ENCODE results near the gene MYH9. TPM values are rescaled to one million over a fixed set of nuclear protein-coding genes. Genes with fewer than 3 reads are reported as not detected.
A peak's percentile ranks its signal among the peaks of the same experiment; 100 is the strongest.

MYH9 gene
- total RNA-seq, 1 experiment from 2014 or later, result 69.7 TPM

DNA sequence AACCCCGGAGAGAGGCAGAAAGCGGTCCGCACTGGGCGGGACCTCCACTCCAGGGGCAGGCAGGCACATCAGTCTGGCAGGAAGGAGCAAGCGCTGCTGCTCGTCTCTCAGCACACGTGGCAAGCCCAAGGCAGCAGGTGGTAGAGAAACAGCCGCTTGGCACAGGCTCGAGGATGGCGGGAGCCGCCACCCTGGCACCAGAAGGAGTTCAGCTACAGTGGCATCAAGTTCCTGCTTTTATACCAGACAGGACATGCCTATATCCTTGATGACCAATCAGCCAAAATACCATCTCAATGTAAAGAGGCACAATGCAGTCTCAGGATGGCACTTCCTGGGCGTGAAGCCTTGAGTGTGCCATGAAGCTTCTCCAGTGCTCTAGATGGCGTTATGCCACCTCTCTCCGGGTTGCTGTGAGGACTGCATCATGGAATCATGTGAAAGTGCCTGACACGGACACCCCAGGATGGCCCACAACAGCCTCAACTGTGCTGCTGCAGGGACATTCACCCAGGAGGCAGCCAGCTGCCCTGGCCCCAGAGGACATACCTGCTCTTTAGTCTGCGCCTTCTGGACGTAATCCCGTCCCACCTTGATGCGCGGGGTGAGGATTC is 70.0 kb downstream of the MYH9 start:
- no peak for DNase-seq (ENCODE audit: low read depth, low spot score)
- in situ Hi-C loops (cut with HindIII; ENCODE audit: low pct_unique_long_range_greater_than_20kb, low sequenced_read_pairs), result no loop called here

DNA sequence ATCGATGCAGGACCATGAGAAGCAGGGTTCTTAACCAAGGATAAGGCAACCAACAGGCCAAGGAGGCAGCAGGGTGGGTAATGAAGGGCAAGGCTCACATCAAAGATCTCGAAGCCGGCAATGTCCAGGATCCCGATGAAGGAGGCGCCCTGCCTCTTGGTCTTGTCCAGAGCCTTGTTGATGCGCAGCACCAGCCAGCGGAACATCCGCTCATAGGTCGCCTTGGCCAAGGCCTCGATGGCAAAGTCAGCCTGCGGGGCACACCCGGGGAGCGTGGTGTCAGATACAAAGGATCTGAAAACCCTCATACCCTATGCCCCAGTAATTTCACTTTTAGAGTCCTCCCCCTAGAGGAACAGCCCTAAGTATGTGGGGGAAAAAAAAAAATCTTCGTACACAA is 71.3 kb downstream of the MYH9 start:
- no peak for DNase-seq (ENCODE audit: low read depth, low spot score)
- in situ Hi-C loops (cut with HindIII; ENCODE audit: low pct_unique_long_range_greater_than_20kb, low sequenced_read_pairs), result no loop called here

GRCh38 chr22:36315325-36315724 is 72.4 kb downstream of the MYH9 start:
- no peak for DNase-seq (ENCODE audit: low read depth, low spot score)
- in situ Hi-C loops (cut with HindIII; ENCODE audit: low pct_unique_long_range_greater_than_20kb, low sequenced_read_pairs), result no loop called here

GRCh38 chr22:36311386-36312085 is 76.2 kb downstream of the MYH9 start:
- no peak for DNase-seq (ENCODE audit: low read depth, low spot score)
- in situ Hi-C loops (cut with HindIII; ENCODE audit: low pct_unique_long_range_greater_than_20kb, low sequenced_read_pairs), result no loop called here

- in situ Hi-C loops (cut with HindIII; ENCODE audit: low pct_unique_long_range_greater_than_20kb, low sequenced_read_pairs), result no loop called here
- no peak for DNase-seq (ENCODE audit: low read depth, low spot score)
Measured at GRCh38 chr22:36308880-36309279, 78.9 kb downstream of the MYH9 start.

DNA sequence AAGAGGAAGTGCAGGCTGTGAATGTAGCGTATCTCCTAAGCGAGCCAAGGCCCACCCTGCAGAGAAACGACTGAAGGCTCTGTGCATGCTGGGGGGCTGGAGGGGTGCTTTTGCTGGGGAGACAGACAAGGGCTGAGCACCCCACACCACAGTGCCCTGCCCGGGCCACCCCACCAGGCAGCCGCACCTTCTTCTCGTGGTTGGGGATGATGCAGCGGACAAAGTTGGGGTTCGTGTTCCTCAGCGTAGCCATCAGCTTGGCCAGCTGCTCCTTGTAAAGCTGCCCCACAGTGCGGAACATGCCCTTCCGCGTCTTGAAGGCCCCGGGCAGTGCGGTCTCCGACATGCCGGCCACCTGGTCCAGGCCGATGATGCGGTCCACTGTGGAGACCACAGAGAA is 81.5 kb downstream of the MYH9 start:
- no peak for DNase-seq (ENCODE audit: low read depth, low spot score)
- in situ Hi-C loops (cut with HindIII; ENCODE audit: low pct_unique_long_range_greater_than_20kb, low sequenced_read_pairs), result no loop called here

DNA sequence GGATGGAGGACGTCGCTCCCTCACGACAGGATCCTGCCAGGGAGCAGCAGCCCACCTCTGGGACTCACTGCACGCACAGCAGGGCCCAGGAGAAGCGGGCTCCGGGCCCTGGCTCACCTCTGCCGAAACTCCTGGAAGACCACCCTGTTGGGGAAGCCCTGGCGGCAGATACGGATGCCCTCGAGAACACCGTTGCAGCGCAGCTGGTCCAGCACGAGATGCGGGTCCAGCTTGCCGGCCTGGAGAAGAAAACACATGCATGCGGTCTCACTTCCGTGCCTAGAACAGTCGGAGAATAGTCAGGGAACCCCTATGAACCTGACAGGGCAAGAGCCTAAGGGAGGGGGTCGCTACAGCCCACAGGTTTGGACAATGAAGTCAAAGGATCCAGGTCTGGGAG is 82.0 kb downstream of the MYH9 start:
- DNase-seq (ENCODE audit: low read depth, low spot score), result no peak
- in situ Hi-C loops (cut with HindIII; ENCODE audit: low pct_unique_long_range_greater_than_20kb, low sequenced_read_pairs), result no loop called here

DNA sequence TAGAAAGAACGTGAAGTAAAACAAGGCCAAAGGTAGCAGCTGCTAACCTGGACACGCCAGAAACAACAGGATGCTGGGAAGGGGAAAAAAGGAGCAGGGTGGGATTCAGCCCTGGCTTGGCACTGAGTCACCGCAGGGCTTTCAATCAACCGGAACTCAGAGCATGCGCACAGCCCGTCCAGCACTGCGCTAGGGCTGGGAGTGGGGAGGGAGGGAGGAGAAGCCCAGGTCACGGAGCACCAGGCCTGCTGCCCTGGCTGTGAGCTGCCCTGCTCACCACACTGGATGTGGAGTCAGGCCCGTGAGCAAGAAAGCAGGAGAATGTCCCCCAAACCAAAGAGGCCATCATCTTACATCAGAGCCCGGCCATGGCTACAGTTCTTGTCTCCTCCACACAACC is 83.3 kb downstream of the MYH9 start:
- DNase-seq (ENCODE audit: low read depth, low spot score), result no peak
- in situ Hi-C loops (cut with HindIII; ENCODE audit: low pct_unique_long_range_greater_than_20kb, low sequenced_read_pairs), result no loop called here

GRCh38 chr22:36303874-36304273 is 83.9 kb downstream of the MYH9 start:
- in situ Hi-C loops (cut with HindIII; ENCODE audit: low pct_unique_long_range_greater_than_20kb, low sequenced_read_pairs), result no loop called here
- DNase-seq (ENCODE audit: low read depth, low spot score), result no peak

DNA sequence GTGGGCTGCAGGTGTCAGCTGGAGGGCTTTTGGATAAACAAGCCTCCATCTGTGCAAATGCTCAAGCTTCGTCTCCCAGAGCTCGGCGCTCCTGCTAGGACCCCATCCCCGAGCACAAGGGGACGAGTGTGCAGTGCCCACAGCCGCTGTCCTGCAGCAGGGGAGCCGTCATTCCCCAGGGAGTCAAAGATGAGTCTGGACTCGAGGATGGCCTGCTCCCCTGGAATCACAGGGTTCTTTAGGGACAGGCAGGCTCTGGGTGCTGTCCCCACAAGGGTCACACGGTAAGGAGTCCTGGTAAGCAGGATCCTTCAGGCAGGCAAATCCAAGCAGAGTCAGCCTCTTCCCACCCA is 84.7 kb downstream of the MYH9 start:
- DNase-seq (ENCODE audit: low read depth, low spot score), result no peak
- in situ Hi-C loops (cut with HindIII; ENCODE audit: low pct_unique_long_range_greater_than_20kb, low sequenced_read_pairs), result no loop called here

- DNase-seq (ENCODE audit: low read depth, low spot score), result no peak
- in situ Hi-C loops (cut with HindIII; ENCODE audit: low pct_unique_long_range_greater_than_20kb, low sequenced_read_pairs), result no loop called here
Measured at GRCh38 chr22:36302439-36303114, 85.2 kb downstream of the MYH9 start.

- in situ Hi-C loops (cut with HindIII; ENCODE audit: low pct_unique_long_range_greater_than_20kb, low sequenced_read_pairs), result no loop called here
- DNase-seq (ENCODE audit: low read depth, low spot score), result no peak
Measured at GRCh38 chr22:36301851-36302250, 85.9 kb downstream of the MYH9 start.

DNA sequence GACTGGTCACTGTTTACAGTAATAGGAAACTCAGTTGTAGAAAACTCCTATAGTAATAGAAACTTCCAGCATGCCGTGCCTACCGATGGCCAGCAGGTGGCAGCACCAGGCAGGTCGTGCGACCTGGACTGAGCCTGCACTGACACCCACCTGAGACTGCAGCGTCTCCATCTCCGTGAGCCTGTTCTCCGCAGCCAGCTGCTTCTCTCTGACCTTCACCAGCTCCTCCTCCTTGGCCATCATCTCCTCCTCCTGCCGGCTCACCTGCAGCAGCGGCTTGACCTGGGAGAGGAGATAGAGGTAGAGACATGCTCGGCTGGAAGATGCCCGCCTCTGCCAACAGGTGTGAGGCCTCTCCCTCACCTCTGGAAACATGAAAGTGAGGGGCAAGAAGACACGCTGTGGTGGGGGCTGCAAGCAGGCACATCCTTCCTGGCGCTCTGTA is 86.4 kb downstream of the MYH9 start:
- peak; percentile 68 for DNase-seq (ENCODE audit: low read depth, low spot score)
- in situ Hi-C loops (cut with HindIII; ENCODE audit: low pct_unique_long_range_greater_than_20kb, low sequenced_read_pairs), result no loop called here

GRCh38 chr22:36300396-36301212 is 87.2 kb downstream of the MYH9 start:
- in situ Hi-C loops (cut with HindIII; ENCODE audit: low pct_unique_long_range_greater_than_20kb, low sequenced_read_pairs), result no loop called here
- no peak for DNase-seq (ENCODE audit: low read depth, low spot score)

DNA sequence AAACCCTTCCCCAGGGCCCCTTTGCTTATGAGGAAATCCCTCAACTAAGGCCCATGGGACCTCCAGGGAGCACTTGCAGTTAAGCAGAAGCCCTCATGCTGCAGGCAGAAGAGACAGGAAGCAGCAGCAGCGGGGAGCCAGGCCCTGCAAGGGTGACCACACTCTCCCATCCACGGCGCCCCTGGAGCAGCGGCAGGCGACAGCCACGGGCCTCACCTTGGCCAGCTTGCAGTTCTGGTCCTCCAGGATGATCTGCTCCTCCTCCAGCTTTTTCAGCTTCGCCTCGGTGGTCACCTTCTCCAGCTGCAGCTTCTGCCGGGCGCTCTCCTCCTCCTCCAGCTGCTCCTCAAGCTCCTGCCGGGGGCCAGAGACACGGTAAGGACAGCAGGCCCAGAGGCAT is 87.9 kb downstream of the MYH9 start:
- in situ Hi-C loops (cut with HindIII; ENCODE audit: low pct_unique_long_range_greater_than_20kb, low sequenced_read_pairs), result no loop called here
- DNase-seq (ENCODE audit: low read depth, low spot score), result no peak

GRCh38 chr22:36299295-36299694 is 88.5 kb downstream of the MYH9 start:
- DNase-seq (ENCODE audit: low read depth, low spot score), result no peak
- in situ Hi-C loops (cut with HindIII; ENCODE audit: low pct_unique_long_range_greater_than_20kb, low sequenced_read_pairs), result no loop called here

DNA sequence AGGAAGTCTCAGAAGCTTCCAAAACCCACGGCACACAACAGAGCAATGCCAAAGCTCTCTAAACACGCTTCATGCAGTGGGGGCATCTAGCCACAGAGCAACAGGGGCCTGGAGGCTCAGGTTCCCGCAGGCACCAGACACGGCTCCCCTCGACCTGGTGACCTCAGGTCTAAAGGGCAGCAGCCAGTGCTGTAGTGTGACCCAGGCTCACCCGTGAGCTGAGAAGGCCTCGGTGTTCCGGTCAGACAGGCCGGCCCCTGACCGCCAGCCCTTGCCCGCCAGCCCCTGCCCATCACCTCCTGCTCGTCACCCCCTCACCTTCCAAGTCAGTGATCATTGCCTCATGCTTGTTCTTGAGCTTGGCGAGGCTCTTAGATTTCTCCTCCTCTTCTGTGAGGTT is 89.2 kb downstream of the MYH9 start:
- in situ Hi-C loops (cut with HindIII; ENCODE audit: low pct_unique_long_range_greater_than_20kb, low sequenced_read_pairs), result no loop called here
- DNase-seq (ENCODE audit: low read depth, low spot score), result no peak

DNA sequence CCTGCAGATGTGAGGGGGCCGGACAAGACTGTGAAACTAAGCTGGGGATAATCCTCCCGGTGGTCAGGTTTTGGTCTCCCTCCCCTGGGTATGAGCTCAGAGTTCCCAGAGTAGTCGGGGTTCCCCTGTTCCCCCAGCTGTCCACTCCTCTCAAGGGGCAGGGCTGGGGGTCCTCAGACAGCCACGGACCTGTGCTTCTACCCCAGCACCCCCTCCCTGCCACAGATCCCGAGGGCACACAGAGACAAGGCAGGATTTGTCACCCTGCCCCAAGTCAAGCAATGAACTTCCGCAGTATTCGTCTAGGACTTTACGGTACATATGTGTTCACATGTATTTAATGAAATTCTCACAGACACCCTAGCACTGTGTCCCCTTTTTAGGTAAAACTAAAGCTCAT is 89.6 kb downstream of the MYH9 start:
- DNase-seq (ENCODE audit: low read depth, low spot score), result no peak
- in situ Hi-C loops (cut with HindIII; ENCODE audit: low pct_unique_long_range_greater_than_20kb, low sequenced_read_pairs), result no loop called here
